ENCODE results near the gene FOCAD. TPM values are rescaled to one million over a fixed set of nuclear protein-coding genes. Genes with fewer than 3 reads are reported as not detected.

Gene FOCAD
- polyA plus RNA-seq, 2 donors, result 4.6 to 6.1 TPM

DNA sequence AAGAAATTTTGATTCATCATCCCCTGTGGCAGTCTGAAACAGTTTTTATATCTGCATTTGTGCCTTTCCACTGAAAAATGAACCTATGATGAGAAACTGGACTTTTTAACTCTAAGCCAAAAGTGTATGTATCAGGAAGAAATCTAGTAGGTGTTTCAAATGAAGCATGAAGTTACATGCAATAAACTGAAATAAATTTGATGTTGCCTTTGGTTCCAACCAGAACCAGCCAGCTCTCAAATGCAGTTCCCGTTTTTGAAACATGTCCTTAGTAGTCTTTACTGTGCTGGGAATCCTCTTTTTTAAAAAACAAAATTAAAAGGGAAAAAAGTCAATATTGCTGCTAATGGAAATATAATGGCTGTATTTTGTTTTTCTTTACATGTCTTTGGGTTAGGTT, 303.5 kb downstream of the FOCAD start:
- no peak overlapping the region for H3K27ac ChIP-seq (ENCODE audit: low read depth in 2 of 2, low read length in 1 of 2)
- no peaks in the 10 kb centered on the region for H3K27me3 ChIP-seq (ENCODE audit: control insufficient read depth in 1 of 2, insufficient read depth in 2 of 2, low read length in 2 of 2)
- H3K4me1 ChIP-seq (ENCODE audit: control insufficient read depth in 2 of 2, insufficient read depth in 2 of 2, low read length in 1 of 2), result no peaks in the 10 kb centered on the region
- H3K9me3 ChIP-seq (ENCODE audit: control insufficient read depth in 2 of 2, insufficient read depth in 1 of 2, low read depth in 1 of 2, low read length in 1 of 2), result no peaks in the 10 kb centered on the region
- peaks cover 0 to 11% of the 10 kb centered on the region in 2 donors for H3K36me3 ChIP-seq (ENCODE audit: control insufficient read depth in 2 of 2, insufficient read depth in 2 of 2, low read length in 1 of 2)
- WGBS, 2 donors, result 74 to 76% methylated on average over 1 of the region's 1 CpG
- H3K4me3 ChIP-seq (ENCODE audit: low read depth in 1 of 2, low read length in 2 of 2), result no peak overlapping the region

DNA sequence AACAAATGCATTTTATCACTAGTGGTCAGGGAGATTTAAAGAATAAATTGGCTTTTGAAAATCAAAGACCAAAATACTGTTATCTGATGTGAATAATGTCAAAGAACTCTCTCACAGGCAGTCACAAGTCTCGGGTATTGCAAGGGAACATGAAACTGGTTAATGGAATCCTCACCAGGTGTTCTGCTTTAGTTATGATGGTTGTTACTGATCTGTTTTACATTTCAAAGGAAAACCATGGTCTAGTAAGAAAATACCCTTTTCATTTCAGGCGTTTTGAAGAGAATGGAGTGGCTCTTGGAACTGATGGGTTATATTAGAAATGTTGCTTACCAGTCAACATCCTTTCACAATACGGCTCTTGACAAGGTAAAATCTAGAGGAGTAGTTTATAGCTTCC, 304.0 kb downstream of the FOCAD start:
- H3K9me3 ChIP-seq (ENCODE audit: control insufficient read depth in 2 of 2, insufficient read depth in 1 of 2, low read depth in 1 of 2, low read length in 1 of 2), result no peaks in the 10 kb centered on the region
- WGBS, 2 donors, result 94 to 95% methylated on average over 3 of the region's 3 CpGs
- H3K27me3 ChIP-seq (ENCODE audit: control insufficient read depth in 1 of 2, insufficient read depth in 2 of 2, low read length in 2 of 2), result no peaks in the 10 kb centered on the region
- no peak overlapping the region for H3K4me3 ChIP-seq (ENCODE audit: low read depth in 1 of 2, low read length in 2 of 2)
- no peaks in the 10 kb centered on the region for H3K4me1 ChIP-seq (ENCODE audit: control insufficient read depth in 2 of 2, insufficient read depth in 2 of 2, low read length in 1 of 2)
- H3K27ac ChIP-seq (ENCODE audit: low read depth in 2 of 2, low read length in 1 of 2), result no peak overlapping the region
- H3K36me3 ChIP-seq (ENCODE audit: control insufficient read depth in 2 of 2, insufficient read depth in 2 of 2, low read length in 1 of 2), result peaks cover 0 to 11% of the 10 kb centered on the region in 2 donors

DNA sequence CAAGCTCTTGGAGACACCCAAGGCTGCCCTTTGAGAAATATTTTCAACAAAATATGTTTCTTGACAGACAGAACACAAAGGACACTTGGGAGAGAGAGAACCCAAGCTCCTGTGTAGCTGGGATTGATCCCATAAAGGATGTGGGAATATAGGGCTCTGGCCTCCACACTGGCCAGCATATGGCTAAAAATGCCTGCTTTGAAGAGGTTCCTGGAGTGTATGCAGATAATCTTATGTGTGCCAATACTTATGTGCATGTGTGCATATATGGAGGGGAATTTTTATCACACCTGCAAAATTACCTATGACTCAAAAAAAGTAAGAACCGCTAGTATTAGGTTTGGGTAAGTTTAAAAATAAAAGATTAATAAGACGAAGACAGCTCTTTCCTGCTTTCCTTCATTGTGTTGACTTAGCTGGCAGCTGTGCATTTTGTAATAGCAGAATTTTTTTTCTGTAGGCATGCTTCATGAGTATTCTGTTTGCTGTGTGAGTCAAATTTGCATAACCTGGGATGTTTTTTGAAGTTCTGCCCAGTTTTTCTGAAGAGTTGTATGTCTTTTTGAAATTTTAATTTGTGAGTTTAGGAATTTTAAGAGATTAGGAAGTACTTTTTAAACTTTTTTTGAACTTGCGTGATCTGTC, 304.7 kb downstream of the FOCAD start:
- Histone ChIP-seq H3K27ac (ENCODE audit: low read depth in 2 of 2, low read length in 1 of 2) (no peak overlapping the region), H3K27me3 (ENCODE audit: control insufficient read depth in 1 of 2, insufficient read depth in 2 of 2, low read length in 2 of 2) (no peaks in the 10 kb centered on the region), H3K36me3 (ENCODE audit: control insufficient read depth in 2 of 2, insufficient read depth in 2 of 2, low read length in 1 of 2) (peaks cover 0 to 11% of the 10 kb centered on the region in 2 donors), H3K4me1 (ENCODE audit: control insufficient read depth in 2 of 2, insufficient read depth in 2 of 2, low read length in 1 of 2) (no peaks in the 10 kb centered on the region), H3K4me3 (ENCODE audit: low read depth in 1 of 2, low read length in 2 of 2) (no peak overlapping the region), H3K9me3 (ENCODE audit: control insufficient read depth in 2 of 2, insufficient read depth in 1 of 2, low read depth in 1 of 2, low read length in 1 of 2) (no peaks in the 10 kb centered on the region)
- 32 to 33% methylated on average over 3 of the region's 3 CpGs for WGBS, 2 donors

DNA sequence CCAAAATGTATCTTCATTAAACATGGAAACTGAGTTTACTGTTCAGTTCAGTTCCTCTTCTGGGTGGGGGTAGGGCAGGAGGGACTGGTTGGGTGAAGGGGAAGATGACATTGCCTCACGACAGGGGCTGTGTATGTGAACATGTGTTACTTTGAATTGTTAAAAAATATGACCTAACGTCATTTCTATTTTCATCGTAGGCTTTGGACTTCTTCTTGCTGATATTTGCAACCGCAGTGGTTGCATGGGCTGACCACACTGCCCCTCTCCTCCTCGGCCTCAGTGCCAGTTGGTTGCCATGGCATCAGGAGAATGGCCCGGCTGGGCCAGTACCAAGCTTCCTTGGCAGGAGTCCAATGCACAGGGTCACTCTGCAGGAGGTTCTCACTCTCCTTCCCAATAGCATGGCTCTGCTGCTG, 305.9 kb downstream of the FOCAD start:
- H3K27ac ChIP-seq (ENCODE audit: low read depth in 2 of 2, low read length in 1 of 2), result no peak overlapping the region

DNA sequence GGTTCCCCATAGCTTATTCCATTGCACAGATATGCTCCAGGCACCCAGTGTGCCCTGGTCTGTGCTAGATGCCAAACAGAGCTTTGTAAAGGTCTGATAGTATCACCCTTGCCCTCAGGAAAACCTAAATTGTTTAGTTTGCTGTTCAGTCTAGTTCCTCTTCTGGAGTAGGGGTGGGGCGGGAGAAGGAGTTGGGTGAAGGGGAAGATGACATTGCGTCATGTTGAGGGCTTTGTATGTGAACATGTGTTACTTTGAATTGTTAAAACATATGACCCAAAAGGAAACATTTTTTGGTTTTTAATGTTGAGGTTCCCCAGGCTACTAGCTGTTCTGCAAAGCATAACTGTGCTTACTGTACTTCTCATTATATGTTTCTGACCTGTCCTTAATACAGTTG, 306.8 kb downstream of the FOCAD start:
- H3K27ac ChIP-seq (ENCODE audit: low read depth in 2 of 2, low read length in 1 of 2), result no peak overlapping the region
- no peaks in the 10 kb centered on the region for H3K9me3 ChIP-seq (ENCODE audit: control insufficient read depth in 2 of 2, insufficient read depth in 1 of 2, low read depth in 1 of 2, low read length in 1 of 2)
- no peaks in the 10 kb centered on the region for H3K27me3 ChIP-seq (ENCODE audit: control insufficient read depth in 1 of 2, insufficient read depth in 2 of 2, low read length in 2 of 2)
- peaks cover 0 to 14% of the 10 kb centered on the region in 2 donors for H3K36me3 ChIP-seq (ENCODE audit: control insufficient read depth in 2 of 2, insufficient read depth in 2 of 2, low read length in 1 of 2)
- H3K4me1 ChIP-seq (ENCODE audit: control insufficient read depth in 2 of 2, insufficient read depth in 2 of 2, low read length in 1 of 2), result no peaks in the 10 kb centered on the region
- 84 to 92% methylated on average over 2 of the region's 2 CpGs for WGBS, 2 donors
- H3K4me3 ChIP-seq (ENCODE audit: low read depth in 1 of 2, low read length in 2 of 2), result no peak overlapping the region

More for the DNA sequence above, 305.9 kb downstream of the FOCAD start:
- H3K4me3 ChIP-seq (ENCODE audit: low read depth in 1 of 2, low read length in 2 of 2), result no peak overlapping the region
- H3K27me3 ChIP-seq (ENCODE audit: control insufficient read depth in 1 of 2, insufficient read depth in 2 of 2, low read length in 2 of 2), result no peaks in the 10 kb centered on the region
- WGBS, 2 donors, result 75 to 86% methylated on average over 6 of the region's 6 CpGs
- no peaks in the 10 kb centered on the region for H3K4me1 ChIP-seq (ENCODE audit: control insufficient read depth in 2 of 2, insufficient read depth in 2 of 2, low read length in 1 of 2)
- peaks cover 0 to 14% of the 10 kb centered on the region in 2 donors for H3K36me3 ChIP-seq (ENCODE audit: control insufficient read depth in 2 of 2, insufficient read depth in 2 of 2, low read length in 1 of 2)
- H3K9me3 ChIP-seq (ENCODE audit: control insufficient read depth in 2 of 2, insufficient read depth in 1 of 2, low read depth in 1 of 2, low read length in 1 of 2), result no peaks in the 10 kb centered on the region

DNA sequence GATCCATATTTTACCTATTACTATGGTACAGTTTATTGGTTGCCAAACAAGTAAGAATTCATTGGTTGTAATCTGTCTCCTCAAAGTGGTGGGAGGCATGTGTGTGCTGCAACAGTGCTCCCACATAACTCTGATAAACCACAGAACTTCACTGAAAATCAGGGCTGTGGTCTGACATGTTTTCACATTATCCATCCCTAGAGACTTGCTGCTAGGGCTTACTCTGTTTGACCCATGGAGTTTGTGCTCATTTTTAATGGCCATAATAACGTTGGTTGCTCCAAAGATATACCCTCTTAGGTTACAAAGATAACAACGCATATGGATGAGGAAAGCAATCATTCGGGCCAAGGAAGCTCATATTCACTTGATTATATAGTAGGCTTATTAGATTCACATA, 310.4 kb downstream of the FOCAD start:
- Histone ChIP-seq H3K4me1 (ENCODE audit: control insufficient read depth in 2 of 2, insufficient read depth in 2 of 2, low read length in 1 of 2) (no peaks in the 10 kb centered on the region), H3K4me3 (ENCODE audit: low read depth in 1 of 2, low read length in 2 of 2) (no peak overlapping the region), H3K9me3 (ENCODE audit: control insufficient read depth in 2 of 2, insufficient read depth in 1 of 2, low read depth in 1 of 2, low read length in 1 of 2) (no peaks in the 10 kb centered on the region), H3K27me3 (ENCODE audit: control insufficient read depth in 1 of 2, insufficient read depth in 2 of 2, low read length in 2 of 2) (no peaks in the 10 kb centered on the region), H3K36me3 (ENCODE audit: control insufficient read depth in 2 of 2, insufficient read depth in 2 of 2, low read length in 1 of 2) (peaks cover 0 to 15% of the 10 kb centered on the region in 2 donors), H3K27ac (ENCODE audit: low read depth in 2 of 2, low read length in 1 of 2) (no peak overlapping the region)
- 85 to 86% methylated on average over 3 of the region's 3 CpGs for WGBS, 2 donors

DNA sequence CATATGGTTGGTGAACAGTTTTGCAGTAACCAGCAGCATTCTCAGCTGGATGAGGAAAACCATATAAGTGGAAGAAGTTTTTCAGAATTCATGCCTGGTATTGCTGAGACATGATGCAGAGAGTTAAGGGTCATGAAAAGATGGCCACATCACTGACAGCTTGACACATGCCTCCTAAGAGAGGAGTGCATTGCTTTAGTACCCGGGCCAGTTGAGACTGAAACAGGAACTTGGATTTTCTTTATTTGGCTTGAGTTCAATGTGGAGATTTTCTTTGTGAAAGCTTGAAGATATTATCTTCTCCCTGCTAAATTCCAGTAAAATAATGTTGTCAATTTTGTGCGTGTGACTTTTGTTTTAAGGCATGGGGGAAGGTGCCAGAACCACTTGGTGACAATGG, 311.6 kb downstream of the FOCAD start:
- no peaks in the 10 kb centered on the region for H3K27me3 ChIP-seq (ENCODE audit: control insufficient read depth in 1 of 2, insufficient read depth in 2 of 2, low read length in 2 of 2)
- H3K36me3 ChIP-seq (ENCODE audit: control insufficient read depth in 2 of 2, insufficient read depth in 2 of 2, low read length in 1 of 2), result peaks cover 0 to 9% of the 10 kb centered on the region in 2 donors
- H3K27ac ChIP-seq (ENCODE audit: low read depth in 2 of 2, low read length in 1 of 2), result no peak overlapping the region
- no peaks in the 10 kb centered on the region for H3K9me3 ChIP-seq (ENCODE audit: control insufficient read depth in 2 of 2, insufficient read depth in 1 of 2, low read depth in 1 of 2, low read length in 1 of 2)
- no peaks in the 10 kb centered on the region for H3K4me1 ChIP-seq (ENCODE audit: control insufficient read depth in 2 of 2, insufficient read depth in 2 of 2, low read length in 1 of 2)
- 75 to 76% methylated on average over 2 of the region's 2 CpGs for WGBS, 2 donors
- H3K4me3 ChIP-seq (ENCODE audit: low read depth in 1 of 2, low read length in 2 of 2), result no peak overlapping the region

DNA sequence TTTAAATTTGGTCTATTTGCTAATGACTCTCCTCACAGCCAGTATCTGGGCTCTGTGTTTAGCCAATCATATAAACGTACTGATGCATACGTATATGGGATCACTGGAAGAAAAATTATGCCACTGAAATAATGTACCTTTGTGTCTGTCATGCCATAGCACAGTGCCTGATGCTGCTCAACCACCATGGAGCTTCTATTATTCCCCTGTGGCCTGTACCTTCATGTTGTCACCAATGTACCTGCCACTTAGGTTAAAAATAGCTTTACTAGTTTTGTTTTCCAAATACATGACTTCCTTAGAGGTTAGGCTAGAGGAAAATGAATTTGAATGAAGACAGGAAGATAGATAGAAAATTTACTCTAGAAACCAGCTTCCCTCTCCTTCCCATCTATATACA, 312.8 kb downstream of the FOCAD start:
- no peak overlapping the region for H3K4me3 ChIP-seq (ENCODE audit: low read depth in 1 of 2, low read length in 2 of 2)
- H3K9me3 ChIP-seq (ENCODE audit: control insufficient read depth in 2 of 2, insufficient read depth in 1 of 2, low read depth in 1 of 2, low read length in 1 of 2), result no peaks in the 10 kb centered on the region
- peaks cover 0 to 6% of the 10 kb centered on the region in 2 donors for H3K36me3 ChIP-seq (ENCODE audit: control insufficient read depth in 2 of 2, insufficient read depth in 2 of 2, low read length in 1 of 2)
- no peak overlapping the region for H3K27ac ChIP-seq (ENCODE audit: low read depth in 2 of 2, low read length in 1 of 2)
- no peaks in the 10 kb centered on the region for H3K27me3 ChIP-seq (ENCODE audit: control insufficient read depth in 1 of 2, insufficient read depth in 2 of 2, low read length in 2 of 2)
- WGBS, 2 donors, result 87 to 89% methylated on average over 2 of the region's 2 CpGs
- H3K4me1 ChIP-seq (ENCODE audit: control insufficient read depth in 2 of 2, insufficient read depth in 2 of 2, low read length in 1 of 2), result no peaks in the 10 kb centered on the region

DNA sequence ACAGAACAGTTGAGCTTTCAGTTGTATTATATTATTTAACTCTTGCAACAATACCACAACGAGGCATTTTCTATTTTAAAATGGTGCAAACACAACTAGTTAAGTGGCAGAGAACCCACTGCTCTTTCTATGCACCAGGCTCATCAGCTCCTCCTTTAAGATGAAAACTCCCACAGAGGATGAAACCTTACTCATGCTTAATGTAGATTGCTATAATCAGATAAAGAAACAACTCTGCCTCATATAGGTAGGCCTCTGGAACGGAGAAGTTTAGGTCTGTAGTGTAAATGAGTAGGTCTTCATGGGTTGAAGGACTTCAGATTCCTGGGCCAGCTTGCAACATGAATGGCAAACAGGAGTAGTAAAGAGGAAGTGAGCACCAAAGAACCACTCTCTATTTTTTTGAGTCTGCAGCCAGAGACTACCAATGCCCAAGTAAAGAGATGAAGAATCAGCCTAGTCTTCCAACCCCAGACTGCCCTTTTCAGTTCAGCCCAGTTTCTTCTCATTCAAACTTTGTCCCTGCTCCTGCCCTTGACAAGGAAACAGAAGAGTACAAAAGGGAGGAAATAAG, 313.5 kb downstream of the FOCAD start:
- H3K9me3 ChIP-seq (ENCODE audit: control insufficient read depth in 2 of 2, insufficient read depth in 1 of 2, low read depth in 1 of 2, low read length in 1 of 2), result no peaks in the 10 kb centered on the region
- H3K27me3 ChIP-seq (ENCODE audit: control insufficient read depth in 1 of 2, insufficient read depth in 2 of 2, low read length in 2 of 2), result no peaks in the 10 kb centered on the region
- no peak overlapping the region for H3K4me3 ChIP-seq (ENCODE audit: low read depth in 1 of 2, low read length in 2 of 2)
- H3K36me3 ChIP-seq (ENCODE audit: control insufficient read depth in 2 of 2, insufficient read depth in 2 of 2, low read length in 1 of 2), result peaks cover 0 to 6% of the 10 kb centered on the region in 2 donors
- 78 to 85% methylated on average over 2 of the region's 2 CpGs for WGBS, 2 donors
- H3K4me1 ChIP-seq (ENCODE audit: control insufficient read depth in 2 of 2, insufficient read depth in 2 of 2, low read length in 1 of 2), result no peaks in the 10 kb centered on the region
- H3K27ac ChIP-seq (ENCODE audit: low read depth in 2 of 2, low read length in 1 of 2), result no peak overlapping the region

DNA sequence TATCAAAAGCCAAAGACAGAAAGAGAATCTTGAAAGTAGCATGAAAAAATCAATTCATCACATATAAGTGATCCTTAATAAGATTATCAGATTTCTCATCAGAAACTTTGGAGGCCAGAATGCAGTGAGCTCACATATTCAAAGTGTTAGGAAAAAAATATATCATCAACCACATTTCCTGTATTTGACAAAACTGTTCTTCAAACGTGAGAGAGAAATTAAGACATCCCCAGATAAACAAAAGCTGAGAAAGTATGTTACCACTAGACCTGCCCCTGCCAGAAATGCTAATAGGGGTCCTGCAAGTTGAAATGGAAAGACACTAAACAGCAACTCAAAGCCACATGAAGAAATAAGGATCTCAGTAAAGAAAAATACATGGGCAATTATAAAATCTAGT, 317.5 kb downstream of the FOCAD start:
- H3K27ac ChIP-seq (ENCODE audit: low read depth in 2 of 2, low read length in 1 of 2), result no peak overlapping the region
- no peaks in the 10 kb centered on the region for H3K9me3 ChIP-seq (ENCODE audit: control insufficient read depth in 2 of 2, insufficient read depth in 1 of 2, low read depth in 1 of 2, low read length in 1 of 2)
- H3K27me3 ChIP-seq (ENCODE audit: control insufficient read depth in 1 of 2, insufficient read depth in 2 of 2, low read length in 2 of 2), result no peaks in the 10 kb centered on the region
- 16 to 25% methylated on average over 1 of the region's 1 CpG for WGBS, 2 donors
- no peaks in the 10 kb centered on the region for H3K4me1 ChIP-seq (ENCODE audit: control insufficient read depth in 2 of 2, insufficient read depth in 2 of 2, low read length in 1 of 2)
- H3K36me3 ChIP-seq (ENCODE audit: control insufficient read depth in 2 of 2, insufficient read depth in 2 of 2, low read length in 1 of 2), result peaks cover 2 to 6% of the 10 kb centered on the region in 2 donors
- no peak overlapping the region for H3K4me3 ChIP-seq (ENCODE audit: low read depth in 1 of 2, low read length in 2 of 2)
